Uterus (tissue), 2 donors: ENCODE data around the gene GALNT2.

Experiments
- POLR2A ChIP-seq, 2 donors: fragments of 450-650 bp; IDR thresholded peaks; one replicate each; pipeline ENCODE4 v1.6.1; 2016; ENCODE audit warnings: antibody characterized with exemption in 2 of 2, mild to moderate bottlenecking in 1 of 2, moderate library complexity in 1 of 2
- TF ChIP-seq, protein P1 (sequence below), 4 experiments: fragments of 200-600 bp in 2 of 4; fragments of 450-650 bp in 2 of 4; sonication (generic) in 2 of 4; IDR thresholded peaks; one replicate each; pipeline ENCODE4 v1.5.1; 2016 to 2019; ENCODE audit warnings: antibody characterized with exemption in 4 of 4, mild to moderate bottlenecking in 2 of 4, moderate library complexity in 1 of 4

- TF ChIP-seq, protein P1, sequence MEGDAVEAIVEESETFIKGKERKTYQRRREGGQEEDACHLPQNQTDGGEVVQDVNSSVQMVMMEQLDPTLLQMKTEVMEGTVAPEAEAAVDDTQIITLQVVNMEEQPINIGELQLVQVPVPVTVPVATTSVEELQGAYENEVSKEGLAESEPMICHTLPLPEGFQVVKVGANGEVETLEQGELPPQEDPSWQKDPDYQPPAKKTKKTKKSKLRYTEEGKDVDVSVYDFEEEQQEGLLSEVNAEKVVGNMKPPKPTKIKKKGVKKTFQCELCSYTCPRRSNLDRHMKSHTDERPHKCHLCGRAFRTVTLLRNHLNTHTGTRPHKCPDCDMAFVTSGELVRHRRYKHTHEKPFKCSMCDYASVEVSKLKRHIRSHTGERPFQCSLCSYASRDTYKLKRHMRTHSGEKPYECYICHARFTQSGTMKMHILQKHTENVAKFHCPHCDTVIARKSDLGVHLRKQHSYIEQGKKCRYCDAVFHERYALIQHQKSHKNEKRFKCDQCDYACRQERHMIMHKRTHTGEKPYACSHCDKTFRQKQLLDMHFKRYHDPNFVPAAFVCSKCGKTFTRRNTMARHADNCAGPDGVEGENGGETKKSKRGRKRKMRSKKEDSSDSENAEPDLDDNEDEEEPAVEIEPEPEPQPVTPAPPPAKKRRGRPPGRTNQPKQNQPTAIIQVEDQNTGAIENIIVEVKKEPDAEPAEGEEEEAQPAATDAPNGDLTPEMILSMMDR (IDR thresholded peaks at IDR 0.05) = no peak
- TF ChIP-seq POLR2A (IDR thresholded peaks at IDR 0.05) = no peak
Measured at GRCh38 chr1:230113235-230113592, 46.2 kb downstream of the GALNT2 start.
